WTC11 (cell line): ENCODE results near the gene EIF5.

Experiments
- AFF4 ChIP-seq: sonication (generic); formaldehyde crosslinking; IDR thresholded peaks from 2 replicates; pipeline ENCODE4 v1.8.1; 2023; ENCODE audit warnings: mild to moderate bottlenecking, missing genetic modification reagents, borderline replicate concordance
- ATF3 ChIP-seq: sonication (generic); formaldehyde crosslinking; conservative IDR thresholded peaks from 2 replicates; pipeline ENCODE4 v1.8.1; 2022; ENCODE audit warnings: mild to moderate bottlenecking, missing genetic modification reagents
- CREB1 ChIP-seq: sonication (generic); formaldehyde crosslinking; IDR thresholded peaks from 2 replicates; pipeline ENCODE4 v1.8.0; 2023; ENCODE audit warnings: mild to moderate bottlenecking, missing genetic modification reagents
- CTCF ChIP-seq: fragments of 200-600 bp; IDR thresholded peaks from 2 replicates; pipeline ENCODE4 v1.8.0; 2022; ENCODE audit warnings: antibody characterized with exemption
- ESRRA ChIP-seq: sonication (generic); formaldehyde crosslinking; IDR thresholded peaks from 2 replicates; pipeline ENCODE4 v1.8.1; 2022; ENCODE audit warnings: mild to moderate bottlenecking, missing genetic modification reagents, borderline replicate concordance
- HMGXB4 ChIP-seq: sonication (generic); formaldehyde crosslinking; IDR thresholded peaks from 2 replicates; pipeline ENCODE4 v1.8.1; 2023; ENCODE audit warnings: mild to moderate bottlenecking, moderate library complexity, missing genetic modification reagents
- SMAD4 ChIP-seq: sonication (generic); formaldehyde crosslinking; IDR thresholded peaks from 2 replicates; pipeline ENCODE4 v1.8.0; 2022; ENCODE audit warnings: mild to moderate bottlenecking, missing genetic modification reagents
- TP53 ChIP-seq: sonication (generic); formaldehyde crosslinking; IDR thresholded peaks from 2 replicates; pipeline ENCODE4 v1.8.1; 2023; ENCODE audit warnings: mild to moderate bottlenecking, missing genetic modification reagents
- USF2 ChIP-seq: sonication (generic); formaldehyde crosslinking; IDR thresholded peaks from 2 replicates; pipeline ENCODE4 v1.8.1; 2023; ENCODE audit warnings: mild to moderate bottlenecking, missing genetic modification reagents, moderate library complexity
- ZMAT4 ChIP-seq: fragments of 250-450 bp; sonication (Bioruptor Pico); IDR thresholded peaks from 2 replicates; pipeline ENCODE4 v1.9.0; 2021; ENCODE audit warnings: mild to moderate bottlenecking
- ZNF263 ChIP-seq: sonication (generic); formaldehyde crosslinking; IDR thresholded peaks from 2 replicates; pipeline ENCODE4 v1.8.1; 2022; ENCODE audit warnings: low read depth, mild to moderate bottlenecking, moderate library complexity, missing genetic modification reagents
- ZNF416 ChIP-seq: fragments of 250-450 bp; sonication (Bioruptor Pico); IDR thresholded peaks from 2 replicates; pipeline ENCODE4 v1.9.0; 2021; ENCODE audit warnings: mild to moderate bottlenecking, inconsistent platforms
- ZNF512 ChIP-seq: sonication (generic); formaldehyde crosslinking; IDR thresholded peaks from 2 replicates; pipeline ENCODE4 v1.8.1; 2022; ENCODE audit warnings: missing genetic modification reagents, borderline replicate concordance

- TF ChIP-seq SMAD4 (CRISPR knock-in tag) (no peak), ZNF416 (CRISPR knock-in tag) (no peak), ZNF512 (no peak), HMGXB4 (no peak), AFF4 (CRISPR knock-in tag) (no peak), CREB1 (CRISPR knock-in tag) (no peak), ATF3 (CRISPR knock-in tag) (no peak), ZNF263 (CRISPR knock-in tag) (no peak), TP53 (no peak), CTCF (no peak), USF2 (CRISPR knock-in tag) (no peak), ZMAT4 (no peak), ESRRA (CRISPR knock-in tag) (no peak)
Measured at GRCh38 chr14:103382376-103382775, 48.3 kb downstream of the EIF5 start.
